NCI-H446 treated with DMSO at 0.1 percent for 48 hours (cell line): Measurements from ENCODE around the gene CLUH.

Experiments
- DNase-seq: peaks from one replicate; lab custom pipeline; 2025; lab: John Stamatoyannopoulos, UW

CLUH gene, protein sequence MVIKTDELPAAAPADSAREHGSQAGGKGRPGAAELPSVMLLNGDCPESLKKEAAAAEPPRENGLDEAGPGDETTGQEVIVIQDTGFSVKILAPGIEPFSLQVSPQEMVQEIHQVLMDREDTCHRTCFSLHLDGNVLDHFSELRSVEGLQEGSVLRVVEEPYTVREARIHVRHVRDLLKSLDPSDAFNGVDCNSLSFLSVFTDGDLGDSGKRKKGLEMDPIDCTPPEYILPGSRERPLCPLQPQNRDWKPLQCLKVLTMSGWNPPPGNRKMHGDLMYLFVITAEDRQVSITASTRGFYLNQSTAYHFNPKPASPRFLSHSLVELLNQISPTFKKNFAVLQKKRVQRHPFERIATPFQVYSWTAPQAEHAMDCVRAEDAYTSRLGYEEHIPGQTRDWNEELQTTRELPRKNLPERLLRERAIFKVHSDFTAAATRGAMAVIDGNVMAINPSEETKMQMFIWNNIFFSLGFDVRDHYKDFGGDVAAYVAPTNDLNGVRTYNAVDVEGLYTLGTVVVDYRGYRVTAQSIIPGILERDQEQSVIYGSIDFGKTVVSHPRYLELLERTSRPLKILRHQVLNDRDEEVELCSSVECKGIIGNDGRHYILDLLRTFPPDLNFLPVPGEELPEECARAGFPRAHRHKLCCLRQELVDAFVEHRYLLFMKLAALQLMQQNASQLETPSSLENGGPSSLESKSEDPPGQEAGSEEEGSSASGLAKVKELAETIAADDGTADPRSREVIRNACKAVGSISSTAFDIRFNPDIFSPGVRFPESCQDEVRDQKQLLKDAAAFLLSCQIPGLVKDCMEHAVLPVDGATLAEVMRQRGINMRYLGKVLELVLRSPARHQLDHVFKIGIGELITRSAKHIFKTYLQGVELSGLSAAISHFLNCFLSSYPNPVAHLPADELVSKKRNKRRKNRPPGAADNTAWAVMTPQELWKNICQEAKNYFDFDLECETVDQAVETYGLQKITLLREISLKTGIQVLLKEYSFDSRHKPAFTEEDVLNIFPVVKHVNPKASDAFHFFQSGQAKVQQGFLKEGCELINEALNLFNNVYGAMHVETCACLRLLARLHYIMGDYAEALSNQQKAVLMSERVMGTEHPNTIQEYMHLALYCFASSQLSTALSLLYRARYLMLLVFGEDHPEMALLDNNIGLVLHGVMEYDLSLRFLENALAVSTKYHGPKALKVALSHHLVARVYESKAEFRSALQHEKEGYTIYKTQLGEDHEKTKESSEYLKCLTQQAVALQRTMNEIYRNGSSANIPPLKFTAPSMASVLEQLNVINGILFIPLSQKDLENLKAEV (N-terminal part only)

DNA sequence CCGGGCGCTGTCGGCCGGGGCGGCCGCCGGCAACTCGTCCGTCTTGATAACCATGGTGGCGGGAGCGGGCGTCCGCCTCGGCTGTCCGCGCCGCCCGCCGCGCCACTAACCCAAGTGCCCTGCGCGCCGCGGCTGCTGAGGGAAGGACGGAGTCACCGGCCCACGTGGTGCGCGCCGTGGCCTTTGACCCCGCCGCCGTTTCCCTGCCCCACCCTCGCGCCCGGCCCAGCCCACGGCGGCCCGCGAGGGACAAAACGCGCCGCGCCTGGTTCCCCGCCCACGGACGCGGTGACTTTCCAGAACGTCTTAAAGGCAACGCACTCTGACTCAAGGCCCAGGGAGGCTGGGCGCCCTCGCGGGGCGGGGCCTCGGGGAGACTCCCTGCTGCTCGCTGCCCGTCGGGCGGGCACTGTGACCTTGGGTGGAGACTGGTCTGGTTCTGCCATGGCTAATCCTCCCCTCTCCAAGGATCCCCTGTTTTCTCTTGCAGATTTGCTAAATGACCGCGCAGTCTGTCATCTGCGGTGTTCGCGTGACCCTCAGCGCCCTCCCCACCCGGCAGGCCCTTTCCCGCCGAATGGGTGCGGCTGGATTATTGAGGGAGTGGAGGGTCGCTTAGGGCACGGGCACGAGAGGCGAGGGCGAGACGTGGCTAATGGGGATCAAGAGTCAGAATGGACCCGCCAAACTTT is at the start of gene CLUH:
TSS of gene CLUH (minus strand) at position 157 of the 692 bp plus-strand sequence. CDS start at position 54, 103 bp downstream.
- peak; percentile 67 for DNase-seq

DNA sequence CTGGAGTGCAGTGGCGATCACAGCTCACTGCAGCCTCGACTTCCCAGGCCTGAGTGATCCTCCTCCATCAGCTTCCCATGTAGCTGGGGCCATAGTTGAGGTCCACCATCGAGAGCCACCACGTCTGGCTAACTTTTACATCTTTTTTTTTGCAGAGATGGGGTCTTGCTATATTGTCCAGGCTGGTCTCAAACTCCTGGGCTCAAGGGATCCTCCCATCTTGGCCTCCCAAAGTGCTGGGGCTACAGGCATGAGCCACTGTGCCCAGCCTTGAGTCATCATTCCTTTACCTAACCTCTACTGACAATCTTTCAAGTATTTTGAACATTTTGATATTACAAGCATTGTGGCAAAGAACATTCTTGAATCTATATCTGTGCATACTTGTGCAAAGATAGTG is 47.3 kb upstream of the CLUH start:
- DNase-seq, result no peak

DNA sequence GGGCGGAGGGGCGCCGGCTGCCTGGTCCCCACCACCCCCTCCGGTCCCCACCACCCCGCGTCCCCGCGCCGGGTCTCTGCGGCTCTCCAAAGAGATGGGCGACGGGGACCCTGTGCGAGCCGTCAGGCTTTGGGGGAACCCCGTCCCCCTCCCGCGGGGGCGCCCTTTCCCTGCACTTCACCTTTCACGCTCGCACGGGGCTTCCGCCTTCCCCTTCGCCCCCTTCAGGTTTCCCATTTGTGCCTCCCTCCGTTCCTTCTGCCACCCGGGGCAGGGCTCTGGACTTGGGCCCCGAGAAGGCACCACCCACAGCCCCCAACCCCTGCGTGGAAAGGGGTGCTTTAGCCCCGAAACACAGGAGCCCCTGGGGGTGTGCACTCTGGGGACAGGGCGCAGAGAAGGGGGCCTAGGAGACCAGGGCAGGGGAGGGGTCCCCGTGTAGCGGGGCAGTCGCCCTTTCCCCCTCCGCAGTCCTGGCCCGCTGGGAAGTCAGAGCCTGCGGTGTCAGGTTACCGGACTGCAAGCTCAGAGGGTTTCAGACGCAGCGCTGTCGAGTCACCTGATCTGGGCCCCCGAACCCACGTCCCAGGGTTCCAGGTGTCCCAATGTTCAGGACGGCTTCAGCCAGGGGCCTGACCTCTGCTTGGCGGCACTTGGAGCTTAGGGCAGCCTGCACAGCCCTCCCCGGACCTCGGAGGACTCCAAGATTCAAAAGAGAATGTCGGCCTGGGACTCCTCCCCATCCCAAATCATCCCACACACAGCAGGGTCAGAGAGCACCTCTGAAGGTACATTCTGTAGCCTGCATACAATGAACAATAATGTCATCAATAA is 44.5 kb upstream of the CLUH start:
- no peak for DNase-seq

DNA sequence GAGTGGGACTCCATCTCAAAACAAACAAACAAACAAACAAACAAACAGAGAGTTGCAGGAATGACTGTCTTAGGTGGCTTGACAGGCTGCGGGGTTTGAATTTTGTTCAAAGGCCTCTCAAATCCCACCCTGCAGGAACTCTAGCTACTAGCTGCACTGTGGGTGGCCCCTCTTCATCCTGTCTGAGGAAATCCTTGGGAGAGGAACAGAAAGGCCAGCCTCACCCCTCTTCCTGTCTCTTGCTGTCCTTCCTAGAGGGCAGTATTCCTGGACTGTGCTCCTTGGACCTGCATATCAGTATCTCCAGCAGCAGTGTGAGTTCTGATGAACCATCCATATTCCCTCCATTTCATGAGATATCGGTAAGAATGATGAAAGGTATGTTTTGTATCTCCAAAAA is 39.9 kb upstream of the CLUH start:
- DNase-seq, result no peak

DNA sequence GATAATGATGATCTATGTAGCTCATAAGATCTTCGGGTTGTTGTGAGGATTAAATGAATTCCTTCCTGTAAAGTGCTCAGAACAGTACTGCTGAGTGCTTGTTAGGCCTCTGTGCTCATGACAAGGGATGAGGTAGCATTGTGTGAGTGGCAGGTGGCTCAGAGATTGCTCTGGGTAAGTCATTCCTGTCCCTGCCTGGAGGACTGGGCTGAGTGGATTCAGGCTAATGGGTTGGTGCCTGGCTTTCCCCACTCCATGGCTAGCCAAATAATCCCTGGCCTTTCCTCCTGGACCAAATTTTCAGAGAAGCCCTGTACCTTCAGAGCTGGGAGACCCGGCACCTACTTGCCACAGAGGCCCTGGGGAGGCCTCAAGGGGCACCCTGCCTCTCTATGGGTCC is 39.2 kb upstream of the CLUH start:
- no peak for DNase-seq

DNA sequence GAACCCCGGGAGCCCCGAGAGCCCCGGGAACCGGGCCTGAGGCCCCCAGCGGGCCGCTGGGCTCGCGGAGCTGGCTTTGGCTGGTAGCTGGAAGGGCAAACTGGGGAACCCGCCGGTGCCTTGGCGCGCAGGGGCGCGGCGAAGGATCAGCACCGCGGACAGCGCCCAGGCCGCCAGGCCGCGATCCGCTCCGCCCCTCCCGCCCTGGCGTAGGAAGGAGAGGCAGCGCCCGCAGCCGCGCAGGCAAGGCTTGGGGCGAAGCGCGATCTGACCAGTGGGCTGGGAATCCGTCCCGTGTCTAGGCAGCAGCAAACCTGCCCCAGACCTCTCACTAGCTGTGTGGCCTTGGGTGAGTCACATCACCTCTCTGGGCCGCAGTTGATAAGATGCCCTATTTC is 38.2 kb upstream of the CLUH start:
- no peak for DNase-seq

DNA sequence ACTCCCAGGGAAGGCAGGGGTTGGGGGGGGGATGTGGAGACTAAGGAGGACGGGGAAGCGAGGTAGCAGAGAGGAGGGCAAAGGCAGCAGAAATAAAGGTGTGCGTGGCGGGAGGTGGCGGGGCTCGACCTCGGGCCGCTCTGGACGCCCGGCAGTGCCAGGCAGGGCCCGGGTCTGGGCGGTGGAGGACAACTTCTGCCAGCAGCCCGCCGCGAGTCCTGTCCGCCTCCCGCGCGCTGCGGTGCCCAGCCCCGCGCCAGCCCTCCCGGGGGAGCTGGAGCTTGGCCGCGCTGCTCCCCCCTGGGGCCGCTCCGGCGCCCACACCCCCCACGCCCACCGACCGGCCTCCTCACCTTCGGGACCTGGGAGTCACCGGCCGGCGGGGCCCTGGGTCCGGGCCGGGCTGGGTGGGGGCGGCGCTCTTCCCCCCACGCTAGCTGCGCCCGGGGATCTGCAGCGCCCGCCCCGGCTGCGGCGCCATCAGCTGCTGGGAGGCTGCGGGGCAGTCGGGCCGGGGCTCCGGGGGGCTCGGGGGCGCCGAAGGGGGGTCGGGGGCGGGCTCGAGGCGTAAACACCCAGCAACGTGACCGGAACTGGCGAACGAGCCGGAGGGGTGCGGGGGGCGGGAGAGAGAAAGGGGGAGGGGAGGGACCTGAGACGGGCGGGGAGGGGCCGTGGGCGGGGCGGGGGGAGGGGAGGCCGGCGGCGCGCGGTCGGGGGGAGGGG is 37.7 kb upstream of the CLUH start, which contains the start of gene CCDC92B:
TSS of gene CCDC92B (minus strand) at position 595 of the 726 bp plus-strand sequence. CDS start 14,507 bp downstream, outside the sequence.
- DNase-seq, result no peak

DNA sequence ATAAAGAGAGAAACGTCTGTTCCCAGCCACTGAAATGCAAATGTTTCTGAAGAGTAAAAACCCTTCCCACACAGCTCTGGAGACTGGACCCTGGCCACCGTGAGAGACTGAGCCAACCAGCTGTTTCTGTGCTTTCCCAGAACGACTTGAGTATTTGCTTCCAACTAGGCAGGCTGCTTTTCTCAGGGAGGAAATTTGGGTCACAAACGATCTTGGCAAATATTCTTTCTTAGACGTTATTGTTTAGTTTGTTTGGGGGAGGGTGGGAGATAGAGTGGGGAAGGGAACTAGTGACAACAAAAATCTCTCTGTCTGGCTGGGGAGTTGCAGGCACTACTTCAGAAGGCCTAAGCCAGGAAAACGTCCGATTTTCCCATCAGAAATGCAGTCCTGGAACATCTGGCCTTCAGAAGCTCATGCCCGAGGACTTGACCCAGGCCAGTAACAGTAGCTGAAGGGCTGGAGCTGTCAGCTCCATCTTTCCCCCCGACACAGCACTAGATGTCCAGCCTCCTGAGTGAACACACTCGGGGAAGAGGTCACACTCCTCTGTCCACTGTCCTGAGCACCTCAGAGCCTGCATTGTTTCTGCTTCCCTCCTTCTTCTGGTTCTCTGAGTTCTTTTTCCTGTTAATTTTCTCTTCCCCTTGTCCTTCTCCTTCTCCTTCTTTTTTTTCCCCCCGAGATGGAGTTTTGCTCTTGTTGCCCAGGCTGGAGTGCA is 33.9 kb upstream of the CLUH start:
- DNase-seq, result no peak

DNA sequence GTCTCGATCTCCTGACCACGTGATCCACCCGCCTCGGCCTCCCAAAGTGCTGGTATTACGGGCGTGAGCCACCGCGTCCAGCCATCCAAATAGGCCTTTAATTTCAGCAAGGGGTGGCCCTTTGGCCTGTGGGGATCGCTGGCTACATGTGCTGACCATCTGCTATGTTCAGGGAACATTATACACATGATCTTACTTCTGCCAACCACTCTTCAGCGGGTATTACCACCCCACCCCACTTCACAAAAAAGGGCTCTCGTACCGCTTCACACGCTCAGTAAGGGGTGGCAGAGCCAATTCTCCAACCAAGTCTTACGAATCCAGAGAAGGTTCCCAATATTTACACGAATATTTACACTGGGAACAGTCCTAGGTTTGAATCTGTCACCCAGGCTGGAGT is 26.1 kb upstream of the CLUH start:
- no peak for DNase-seq

DNA sequence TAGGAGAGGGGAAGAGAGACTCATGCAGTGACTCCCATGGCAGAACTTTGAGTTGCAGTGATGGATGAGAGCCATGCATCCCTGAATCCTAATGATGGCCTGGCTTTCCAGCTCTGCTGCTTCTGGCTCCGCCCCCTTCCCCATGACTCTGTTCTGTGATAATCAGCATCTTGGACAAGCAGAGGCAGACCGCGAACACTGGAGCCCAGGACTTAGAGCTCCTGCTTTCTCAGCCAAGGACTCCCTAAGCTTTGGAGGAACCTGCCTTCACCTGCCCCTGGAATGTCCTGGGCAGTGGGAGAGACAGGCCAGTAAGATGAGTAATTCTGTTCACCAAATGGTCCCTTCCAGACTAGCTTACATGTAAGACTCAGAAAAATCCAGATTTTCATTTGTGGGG is 25.4 kb upstream of the CLUH start:
- DNase-seq, result no peak

DNA sequence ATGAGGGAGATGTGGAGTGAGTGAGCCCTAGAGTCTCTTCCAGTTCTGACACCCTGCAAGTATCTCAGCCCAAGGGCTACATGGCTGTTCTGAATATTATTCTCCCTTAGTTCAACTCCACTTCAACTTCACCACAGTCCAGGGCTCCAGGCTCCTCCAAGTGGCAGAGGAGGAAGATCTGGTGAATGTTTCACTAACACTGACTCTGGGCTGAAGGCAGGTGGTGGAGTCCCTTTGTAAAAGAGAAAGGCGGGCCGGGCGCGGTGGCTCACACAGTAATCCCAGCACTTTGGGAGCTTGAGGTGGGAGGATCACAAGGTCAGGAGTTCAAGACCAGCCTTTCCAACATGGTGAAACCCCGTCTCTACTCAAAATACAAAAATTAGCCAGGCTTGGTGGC is 24.3 kb upstream of the CLUH start:
- DNase-seq, result no peak

DNA sequence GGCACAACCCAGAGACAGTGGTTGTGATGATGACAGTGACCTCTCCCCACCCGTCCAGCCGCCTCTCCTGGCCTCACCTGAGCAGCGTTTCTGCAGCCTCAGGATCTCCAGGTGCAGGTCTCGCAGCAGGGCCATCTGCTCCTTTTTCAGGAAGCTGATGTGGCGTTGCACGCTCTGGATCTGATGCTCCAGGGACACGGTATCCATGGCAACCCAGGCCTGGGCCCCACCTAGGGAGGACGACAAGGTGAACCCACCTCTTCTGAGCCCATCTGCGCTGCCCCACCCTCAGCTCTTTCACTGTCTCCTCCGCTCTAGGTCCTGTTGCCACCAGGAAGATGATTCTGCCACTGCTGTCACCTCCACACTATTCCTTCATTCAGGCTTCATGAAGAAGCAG is 23.4 kb upstream of the CLUH start:
- DNase-seq, result no peak

DNA sequence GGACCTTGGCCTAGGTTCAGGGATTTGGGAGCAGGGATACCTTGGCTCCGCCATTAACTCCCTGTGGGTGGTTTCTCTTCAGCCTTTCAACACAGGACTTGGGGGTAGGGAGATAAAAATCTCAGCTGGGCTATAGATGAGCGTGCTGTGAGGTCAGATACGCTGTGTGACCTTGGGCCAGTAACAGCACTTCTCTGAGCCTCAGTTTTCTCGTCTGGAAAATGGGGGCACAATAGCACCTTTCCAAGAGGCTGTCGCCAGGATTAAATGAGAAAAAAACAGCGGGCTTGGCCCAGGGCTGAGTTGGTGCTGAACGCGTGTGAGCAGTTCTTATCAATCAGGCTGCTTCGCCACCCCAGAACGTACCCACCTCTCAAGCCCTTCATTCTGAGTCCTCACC is 20.2 kb upstream of the CLUH start:
- no peak for DNase-seq

DNA sequence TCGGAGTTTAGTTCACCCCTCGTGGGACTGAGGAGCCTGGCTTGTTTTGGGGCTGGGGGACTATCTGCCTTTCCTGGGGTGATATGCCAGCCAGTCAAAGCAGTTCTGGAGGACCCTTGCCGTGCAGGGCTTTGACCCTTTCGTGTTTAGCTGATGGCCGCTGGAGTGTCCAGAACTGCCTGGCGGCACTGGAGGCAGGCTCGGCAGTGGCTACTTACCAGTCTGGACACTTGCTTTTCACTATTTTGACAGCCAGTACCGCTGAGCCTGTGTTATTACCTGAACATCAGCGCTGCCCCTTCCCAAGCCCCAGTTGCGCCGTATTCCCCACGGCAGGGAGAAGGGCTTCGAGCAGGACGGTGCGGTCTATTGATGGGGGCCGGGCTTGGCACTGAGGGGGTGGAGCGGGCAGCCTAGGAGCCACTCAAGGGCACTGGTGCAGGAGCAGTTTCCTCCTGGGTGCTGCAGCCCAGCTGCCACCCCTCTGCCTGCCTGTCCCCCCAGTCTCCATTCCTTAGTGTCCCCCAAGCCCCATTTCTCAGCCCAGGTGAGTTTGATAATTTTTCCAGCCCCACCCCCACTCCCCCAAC is 19.3 kb upstream of the CLUH start:
- DNase-seq, result no peak

DNA sequence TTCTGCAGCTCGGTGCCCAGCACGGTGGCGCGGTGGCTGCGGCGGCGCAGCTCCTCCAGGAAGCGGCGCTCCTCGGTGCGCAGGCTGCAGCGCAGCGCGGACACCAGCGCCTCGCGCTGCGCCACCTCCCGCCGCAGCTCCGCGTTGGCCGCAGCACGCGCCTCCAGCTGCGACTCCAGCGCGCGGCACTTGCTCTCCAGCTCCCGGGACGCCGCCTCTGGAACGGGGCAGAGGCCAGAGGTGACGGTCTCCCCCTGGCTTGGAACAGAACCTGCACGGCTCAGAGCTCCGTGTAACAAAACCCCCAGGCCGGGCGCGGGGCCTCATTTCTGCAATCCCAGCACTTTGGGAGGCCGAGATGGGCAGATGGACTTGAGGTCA is 13.2 kb upstream of the CLUH start:
- DNase-seq, result no peak

DNA sequence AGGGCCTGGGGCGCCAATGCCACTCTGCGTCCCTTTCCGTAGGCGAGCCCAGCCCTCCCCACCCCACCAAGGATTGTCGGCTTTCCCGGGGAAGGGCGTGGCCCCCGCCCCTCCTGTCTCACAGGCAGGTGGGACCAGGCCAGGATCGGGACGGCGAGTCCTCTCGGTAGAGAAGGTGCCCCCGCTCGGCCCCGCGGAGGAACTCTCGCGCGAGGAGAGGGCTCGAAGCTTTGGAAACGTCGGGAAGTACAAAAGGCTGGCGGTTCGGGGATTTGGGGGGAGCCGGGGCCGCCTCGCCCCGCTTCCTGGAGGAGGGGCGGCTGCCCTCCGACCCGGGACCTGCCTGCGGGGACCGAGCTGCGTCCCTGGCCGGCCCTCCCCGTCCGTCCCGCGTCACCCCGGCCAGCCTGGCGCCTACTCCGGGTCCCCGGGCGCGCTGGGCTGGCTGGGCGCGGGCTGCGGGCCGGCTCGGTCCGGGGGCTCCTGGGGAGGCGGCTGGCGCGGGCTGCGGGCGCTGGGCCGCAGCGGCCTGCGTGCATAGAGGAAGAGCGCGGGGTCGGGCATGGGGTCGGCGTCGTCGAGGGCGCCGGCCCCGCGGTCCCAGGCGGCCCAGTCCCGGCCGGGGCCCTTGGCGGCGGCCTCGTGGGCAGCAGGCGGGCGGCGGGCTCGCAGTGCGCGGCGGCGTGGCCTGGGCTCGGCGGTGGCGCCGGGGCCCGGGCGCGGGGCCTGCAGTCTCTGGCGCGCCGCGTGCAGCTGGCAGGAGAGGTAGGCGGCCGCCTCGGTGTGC is 12.6 kb upstream of the CLUH start:
- no peak for DNase-seq

DNA sequence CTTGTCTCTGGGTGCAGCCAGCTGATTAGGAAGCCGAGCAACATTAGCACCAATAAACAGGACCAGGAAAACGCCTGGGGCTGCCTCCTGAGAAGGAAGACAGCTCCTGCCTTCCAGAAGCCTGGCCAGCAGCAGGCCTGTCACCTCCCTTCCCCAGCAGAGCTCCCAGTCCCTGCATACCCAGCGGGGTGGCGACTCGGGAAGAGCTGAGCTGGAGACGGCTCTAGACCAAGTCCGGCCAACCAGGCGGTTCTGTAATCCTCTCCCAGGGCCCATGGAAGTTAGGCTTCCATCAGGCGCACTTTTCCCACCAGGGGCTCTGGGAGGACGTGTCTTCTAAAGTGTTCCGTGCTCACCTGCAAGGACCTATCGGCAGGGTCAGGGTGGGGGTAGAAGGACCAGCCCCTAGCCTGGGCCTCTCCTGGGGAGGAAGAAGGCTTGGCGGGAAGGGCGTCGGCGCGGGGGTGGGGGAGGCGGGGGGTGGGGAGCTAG is 12.0 kb upstream of the CLUH start:
- no peak for DNase-seq

DNA sequence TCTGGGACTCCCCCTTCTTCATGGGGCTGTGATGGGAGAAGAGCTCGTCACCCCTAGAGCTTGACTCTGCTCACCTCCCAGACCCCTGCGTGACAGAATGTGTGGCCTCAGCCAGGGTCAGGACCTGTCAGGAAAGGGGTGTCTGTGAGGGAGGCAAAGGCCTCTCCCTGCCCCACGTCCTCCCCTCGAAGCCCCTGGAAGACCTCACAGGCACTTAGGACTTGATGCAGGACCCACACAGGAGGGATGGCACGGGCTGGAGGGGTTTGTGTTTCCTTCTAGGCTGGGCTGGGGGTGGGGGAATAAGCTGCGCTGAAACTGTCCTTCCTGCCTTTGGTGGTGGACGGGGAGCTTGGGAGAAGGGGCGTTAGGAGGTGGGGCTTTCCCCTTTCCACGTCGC is 11.0 kb upstream of the CLUH start:
- no peak for DNase-seq
